ENCODE data around the gene HCN2.
"Not testable (repeated sequence)": the region's sequence is repeated elsewhere in the genome, so short reads cannot be mapped to it uniquely, and the experiment has no call there.

HCN2 gene

DNA sequence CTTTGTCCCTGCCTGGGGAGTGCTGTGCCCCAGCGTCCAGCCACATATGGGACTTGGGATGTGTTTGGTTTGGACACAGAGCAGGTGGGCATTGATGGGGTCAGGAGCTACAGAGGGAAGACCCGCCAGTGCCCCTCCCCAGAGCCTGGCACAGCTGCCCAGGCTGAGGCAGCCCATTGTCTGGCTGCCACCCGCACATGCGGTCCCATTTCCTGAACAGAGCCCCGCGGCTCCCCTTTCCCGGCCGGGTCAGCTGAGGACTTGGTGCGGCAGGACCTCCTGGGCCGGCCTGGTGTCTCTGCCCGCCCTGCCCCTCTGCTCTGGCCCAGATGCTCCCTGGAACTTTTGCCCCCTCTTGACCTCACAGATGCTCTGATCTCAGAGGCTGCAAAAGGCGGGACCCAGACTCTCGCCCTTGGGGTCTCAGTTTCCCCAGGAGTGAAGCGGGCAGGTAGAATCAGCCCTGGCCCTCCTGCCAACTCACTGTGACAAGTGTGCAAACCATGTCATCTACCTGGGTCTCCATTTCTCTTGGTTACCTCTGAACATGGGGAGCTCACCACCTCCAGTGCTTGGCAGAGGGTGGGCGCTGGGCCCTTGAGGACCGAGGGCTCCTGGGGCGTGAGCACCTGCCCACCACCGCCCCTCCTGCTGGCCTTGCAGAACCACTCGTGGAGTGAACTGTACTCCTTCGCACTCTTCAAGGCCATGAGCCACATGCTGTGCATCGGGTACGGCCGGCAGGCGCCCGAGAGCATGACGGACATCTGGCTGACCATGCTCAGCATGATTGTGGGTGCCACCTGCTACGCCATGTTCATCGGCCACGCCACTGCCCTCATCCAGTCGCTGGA lies 17.8 kb downstream of the HCN2 start:
- DNase-seq = no peak

DNA sequence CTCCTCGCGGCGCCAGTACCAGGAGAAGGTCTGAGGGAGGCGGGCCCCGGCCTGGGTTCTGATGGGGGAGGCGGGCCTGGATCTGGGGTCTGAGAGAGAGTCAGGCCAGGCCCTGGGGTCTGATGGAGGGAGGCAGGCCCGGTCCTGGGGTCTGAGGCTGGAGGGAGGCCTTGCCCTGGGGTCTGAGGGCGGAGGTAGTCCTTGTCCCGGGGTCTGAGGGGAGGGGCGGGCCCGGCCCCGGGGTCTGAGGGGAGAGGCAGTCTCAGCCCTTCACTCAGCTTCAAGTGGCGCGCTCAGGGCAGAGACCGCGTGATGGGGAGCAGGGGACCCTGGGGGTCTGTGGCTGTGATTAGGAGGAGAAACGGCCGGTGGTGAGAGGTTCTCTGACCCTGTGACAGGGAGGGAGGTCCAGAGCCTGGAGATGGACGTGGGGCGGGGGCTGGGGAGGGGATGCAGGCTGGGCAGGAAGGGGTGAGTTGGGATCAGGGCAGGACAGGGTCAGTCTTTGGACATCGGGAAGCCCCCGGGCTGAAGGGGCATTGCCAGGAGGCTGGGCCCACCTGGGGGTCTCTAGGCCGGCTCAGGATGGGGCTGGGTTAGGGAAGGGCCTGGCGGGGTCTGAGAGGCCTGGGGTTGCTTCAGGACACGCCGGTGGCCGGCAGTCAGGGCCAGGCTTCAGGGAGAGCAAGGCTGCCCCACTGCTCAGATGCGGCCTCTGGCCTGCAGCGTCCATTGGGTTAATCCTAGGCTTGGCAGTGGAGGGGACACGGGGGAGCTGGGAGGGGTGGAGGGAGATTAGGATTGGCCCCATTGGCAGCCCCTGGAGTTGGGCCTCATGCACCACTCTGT lies 18.7 kb downstream of the HCN2 start:
- no peak for DNase-seq

DNA sequence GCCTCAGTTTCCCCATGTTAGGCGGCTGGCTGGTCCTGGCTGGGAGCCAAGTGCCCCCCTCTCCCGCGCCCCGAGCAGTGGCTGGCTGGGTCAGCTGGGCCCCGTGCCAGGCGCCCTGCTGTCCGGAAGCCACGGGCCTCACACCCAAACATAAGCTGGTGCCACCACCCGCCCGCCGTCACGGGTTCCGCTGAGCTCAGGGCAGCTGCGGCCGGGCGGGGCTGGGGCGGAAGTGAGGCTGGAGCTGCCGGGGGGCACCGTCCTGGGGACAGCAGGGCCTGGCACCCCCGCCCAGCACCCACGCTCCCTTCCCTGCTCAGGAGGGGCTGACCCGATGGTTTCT lies 19.3 kb downstream of the HCN2 start:
- DNase-seq = no peak

DNA sequence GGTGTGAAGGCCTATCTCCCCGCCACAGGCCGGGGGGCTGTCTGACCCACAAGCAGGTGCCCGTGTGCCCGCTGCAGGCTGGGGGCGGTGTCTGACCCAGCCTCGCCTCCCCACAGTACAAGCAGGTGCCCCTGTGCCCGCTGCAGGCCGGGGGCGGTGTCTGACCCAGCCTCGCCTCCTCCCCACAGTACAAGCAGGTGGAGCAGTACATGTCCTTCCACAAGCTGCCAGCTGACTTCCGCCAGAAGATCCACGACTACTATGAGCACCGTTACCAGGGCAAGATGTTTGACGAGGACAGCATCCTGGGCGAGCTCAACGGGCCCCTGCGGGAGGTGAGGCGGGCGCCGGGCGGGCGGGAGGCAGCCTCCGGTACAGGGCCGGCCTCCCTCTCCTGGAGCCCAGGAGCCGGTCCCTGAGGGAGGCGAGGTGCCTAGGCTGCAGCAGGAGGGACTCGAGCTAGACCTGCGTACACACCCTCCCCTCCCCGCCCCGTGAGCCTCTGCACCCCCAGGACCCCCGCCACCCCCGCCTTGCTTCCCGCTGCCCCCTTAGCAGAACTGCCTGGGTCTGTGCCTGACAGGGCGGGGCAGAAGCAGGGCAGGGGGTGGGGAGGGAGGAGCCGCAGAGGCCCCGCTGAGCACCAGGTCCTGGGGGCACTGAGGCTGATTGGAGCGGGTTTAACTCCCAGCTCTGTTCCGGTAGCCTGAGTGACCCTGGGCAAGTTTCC lies 20.6 kb downstream of the HCN2 start:
- peak; percentile 60 for DNase-seq

DNA sequence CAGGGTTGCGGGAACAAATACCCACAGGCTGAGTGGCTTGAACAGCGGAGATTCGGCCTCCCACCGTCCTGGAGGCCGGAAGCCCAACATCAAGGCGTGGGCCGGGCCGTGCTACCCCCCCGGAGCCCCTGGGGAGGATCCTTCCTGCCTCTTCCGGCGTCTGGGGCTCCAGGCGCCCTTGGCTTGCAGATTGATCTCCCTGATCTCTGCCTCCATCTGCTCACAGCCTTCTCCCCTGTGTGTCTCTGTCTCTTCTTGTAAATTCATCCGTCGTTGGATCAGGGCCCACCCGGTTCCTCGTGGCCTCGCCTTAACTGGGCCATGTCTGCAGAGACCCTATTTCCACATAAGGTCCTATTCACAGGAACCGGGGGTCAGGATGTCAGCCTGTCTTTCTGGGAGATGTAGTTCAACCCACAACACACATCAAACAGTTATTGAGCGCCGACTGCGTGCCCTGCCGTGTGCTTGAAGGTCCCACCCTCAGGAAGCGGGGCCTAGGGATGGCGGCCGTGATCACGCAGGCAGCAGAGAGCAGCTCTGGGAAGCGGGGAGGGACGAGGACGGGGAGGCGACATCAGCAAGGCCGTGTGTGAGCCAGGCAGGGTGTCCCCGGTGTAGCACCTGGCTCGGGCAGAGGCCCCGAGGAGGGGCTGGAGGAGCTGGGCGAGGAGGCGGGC lies 21.3 kb downstream of the HCN2 start:
- peak; percentile 75 for DNase-seq

DNA sequence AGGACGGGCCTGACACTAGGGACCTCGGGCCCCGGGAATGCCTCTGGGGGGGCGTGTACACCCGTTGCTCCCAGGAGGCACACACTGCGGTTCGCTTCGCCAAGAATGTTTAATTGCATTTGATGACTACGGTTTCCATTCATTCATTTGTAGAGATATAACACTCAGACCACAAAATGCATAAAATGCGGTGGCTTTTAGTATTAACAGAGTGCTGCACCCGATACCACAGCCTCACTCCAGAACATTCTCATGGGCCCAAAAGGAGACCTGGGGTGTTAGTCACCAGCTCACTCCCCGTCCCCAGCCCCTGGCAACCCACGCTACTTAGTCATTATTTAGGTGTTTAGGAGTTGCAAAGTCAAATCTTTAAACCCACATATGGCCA lies 21.8 kb downstream of the HCN2 start:
- DNase-seq = peak; percentile 61

DNA sequence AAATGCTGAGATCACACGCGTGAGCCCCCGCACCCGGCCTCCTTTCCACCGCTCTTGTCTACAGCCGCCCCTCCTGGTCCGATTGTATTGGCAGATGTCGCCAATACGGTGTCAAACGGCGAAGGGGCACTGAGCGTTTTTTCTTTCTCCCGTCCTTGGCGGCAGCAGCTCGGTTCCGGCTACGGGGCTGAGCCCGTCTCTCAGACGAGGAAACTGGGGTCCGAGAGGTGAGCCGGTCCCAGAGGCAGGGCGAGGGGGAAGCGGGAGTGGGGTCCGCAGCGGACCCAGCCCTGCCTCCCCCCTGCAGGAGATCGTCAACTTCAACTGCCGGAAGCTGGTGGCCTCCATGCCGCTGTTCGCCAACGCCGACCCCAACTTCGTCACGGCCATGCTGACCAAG lies 23.3 kb downstream of the HCN2 start:
- DNase-seq = no peak

DNA sequence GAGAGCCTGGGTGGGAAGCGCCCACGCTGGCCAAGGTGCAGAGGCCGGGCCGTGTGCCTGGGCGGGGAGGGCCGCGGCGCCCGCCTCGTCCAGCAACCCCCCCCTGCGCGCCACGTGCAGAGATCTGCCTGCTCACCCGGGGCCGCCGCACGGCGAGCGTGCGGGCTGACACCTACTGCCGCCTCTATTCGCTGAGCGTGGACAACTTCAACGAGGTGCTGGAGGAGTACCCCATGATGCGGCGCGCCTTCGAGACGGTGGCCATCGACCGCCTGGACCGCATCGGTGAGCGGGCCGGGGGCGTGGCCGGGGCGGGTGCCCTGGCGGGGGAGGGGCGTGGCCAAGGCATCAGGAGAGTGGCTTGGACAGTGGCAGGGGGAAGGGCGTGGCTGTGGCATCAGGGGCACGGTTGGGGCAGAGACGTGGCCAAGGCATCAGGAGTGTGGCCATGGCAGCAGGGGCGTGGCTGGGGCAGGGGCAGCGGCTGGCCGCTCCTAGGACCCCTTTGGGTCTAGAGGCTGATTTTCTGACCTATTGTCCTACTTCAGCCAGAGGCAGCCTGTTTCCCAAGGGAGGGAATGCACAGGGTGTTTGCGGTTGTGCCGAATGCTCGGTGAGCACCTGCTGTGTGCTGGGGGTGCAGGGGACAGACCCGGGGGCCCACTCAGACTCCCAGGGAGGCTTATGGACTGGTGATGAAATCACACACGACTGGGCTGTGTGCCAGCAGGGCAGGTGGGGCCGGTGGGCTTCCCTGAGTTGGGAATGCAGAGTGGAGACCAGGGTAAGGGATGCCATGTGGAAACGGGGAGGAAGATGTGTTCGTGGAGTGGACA lies 24.3 kb downstream of the HCN2 start:
- DNase-seq = no peak

DNA sequence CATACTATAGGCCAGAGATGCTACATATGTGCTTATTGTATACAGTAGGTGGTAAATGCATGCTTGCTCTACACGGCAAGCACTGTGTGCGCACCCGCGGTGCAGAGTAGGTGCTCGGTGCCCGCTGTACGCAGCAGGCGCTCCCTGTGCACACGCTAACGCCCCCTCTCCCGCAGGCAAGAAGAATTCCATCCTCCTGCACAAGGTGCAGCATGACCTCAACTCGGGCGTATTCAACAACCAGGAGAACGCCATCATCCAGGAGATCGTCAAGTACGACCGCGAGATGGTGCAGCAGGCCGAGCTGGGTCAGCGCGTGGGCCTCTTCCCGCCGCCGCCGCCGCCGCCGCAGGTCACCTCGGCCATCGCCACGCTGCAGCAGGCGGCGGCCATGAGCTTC lies 25.9 kb downstream of the HCN2 start:
- DNase-seq = peak; percentile 7

DNA sequence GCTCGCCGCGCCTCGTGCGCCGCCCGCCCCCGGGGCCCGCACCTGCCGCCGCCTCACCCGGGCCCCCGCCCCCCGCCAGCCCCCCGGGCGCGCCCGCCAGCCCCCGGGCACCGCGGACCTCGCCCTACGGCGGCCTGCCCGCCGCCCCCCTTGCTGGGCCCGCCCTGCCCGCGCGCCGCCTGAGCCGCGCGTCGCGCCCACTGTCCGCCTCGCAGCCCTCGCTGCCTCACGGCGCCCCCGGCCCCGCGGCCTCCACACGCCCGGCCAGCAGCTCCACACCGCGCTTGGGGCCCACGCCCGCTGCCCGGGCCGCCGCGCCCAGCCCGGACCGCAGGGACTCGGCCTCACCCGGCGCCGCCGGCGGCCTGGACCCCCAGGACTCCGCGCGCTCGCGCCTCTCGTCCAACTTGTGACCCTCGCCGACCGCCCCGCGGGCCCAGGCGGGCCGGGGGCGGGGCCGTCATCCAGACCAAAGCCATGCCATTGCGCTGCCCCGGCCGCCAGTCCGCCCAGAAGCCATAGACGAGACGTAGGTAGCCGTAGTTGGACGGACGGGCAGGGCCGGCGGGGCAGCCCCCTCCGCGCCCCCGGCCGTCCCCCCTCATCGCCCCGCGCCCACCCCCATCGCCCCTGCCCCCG lies 26.5 kb downstream of the HCN2 start:
- DNase-seq = no peak

DNA sequence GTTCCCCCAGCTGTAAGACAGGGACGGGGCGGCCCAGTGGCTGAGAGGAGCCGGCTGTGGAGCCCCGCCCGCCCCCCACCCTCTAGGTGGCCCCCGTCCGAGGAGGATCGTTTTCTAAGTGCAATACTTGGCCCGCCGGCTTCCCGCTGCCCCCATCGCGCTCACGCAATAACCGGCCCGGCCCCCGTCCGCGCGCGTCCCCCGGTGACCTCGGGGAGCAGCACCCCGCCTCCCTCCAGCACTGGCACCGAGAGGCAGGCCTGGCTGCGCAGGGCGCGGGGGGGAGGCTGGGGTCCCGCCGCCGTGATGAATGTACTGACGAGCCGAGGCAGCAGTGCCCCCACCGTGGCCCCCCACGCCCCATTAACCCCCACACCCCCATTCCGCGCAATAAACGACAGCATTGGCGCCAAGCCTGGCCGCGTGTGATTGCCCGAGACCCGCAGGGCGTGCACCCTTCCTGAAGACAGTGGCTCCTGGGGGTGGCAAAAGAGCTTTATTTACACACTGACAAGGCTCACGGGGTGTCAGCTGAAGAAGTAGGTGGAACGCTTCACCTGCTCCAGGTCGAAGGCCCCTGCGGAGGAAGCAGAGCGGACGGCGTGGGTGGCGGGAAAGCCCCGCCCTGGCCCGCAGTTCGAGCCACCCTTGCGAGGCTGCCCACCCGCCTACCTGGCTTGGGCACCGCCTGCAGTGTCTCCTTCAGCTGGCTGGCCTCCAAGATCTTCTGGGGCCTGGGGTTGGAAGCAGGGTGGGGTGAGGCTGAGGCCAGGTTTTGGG lies 27.3 kb downstream of the HCN2 start:
- DNase-seq = no peak

DNA sequence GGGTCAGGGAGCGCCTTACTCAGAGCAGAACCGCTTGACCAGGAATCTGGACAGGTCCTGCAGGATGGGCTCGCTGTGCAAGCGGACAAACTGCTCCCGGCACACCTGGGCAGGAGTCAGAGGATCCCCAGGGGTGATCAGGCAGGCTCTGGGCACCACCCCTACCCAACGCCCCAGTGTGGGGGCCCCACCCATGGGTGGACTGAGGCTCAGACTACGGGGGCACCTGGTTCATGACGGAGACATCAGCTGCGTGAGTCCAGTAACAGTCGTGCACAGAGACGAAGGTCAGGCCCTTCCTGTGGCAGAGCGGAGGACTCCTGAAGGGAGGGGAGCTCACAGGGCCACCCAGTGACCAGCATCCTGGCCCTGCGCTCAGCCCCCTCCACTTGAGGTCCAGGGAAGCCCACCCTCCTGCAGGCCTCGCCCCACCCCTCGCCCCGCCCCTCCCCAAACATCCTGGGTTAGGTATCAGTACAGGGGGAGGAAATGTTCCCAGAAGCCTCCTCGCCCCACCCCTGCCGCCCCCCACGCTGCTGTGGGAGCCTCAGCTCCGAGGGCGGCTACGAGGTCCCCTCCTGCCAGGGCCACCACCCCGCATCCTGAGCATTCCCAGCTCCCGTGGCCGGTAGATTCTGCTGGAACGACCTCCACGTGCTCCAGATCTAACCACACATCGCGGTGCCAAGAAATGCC lies 28.0 kb downstream of the HCN2 start:
- DNase-seq = no peak

DNA sequence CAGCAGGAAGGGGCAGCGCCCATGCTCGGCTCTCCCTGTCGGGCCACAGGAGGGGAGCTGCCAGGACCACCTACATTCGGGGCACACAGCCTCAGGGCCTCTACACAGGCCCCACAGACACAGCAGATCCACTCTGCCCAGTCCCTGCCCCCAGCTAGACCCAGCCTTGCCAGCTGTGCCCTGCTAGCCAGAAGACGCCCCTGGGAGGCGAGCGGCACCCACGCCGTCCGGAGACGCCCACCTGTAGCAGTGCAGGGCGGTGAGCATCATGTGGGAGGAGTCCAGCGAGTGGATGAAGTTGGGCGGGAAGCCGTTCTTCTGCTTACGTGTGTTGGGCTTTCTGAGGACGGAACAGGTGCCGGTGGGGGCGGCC lies 28.6 kb downstream of the HCN2 start:
- DNase-seq = no peak

DNA sequence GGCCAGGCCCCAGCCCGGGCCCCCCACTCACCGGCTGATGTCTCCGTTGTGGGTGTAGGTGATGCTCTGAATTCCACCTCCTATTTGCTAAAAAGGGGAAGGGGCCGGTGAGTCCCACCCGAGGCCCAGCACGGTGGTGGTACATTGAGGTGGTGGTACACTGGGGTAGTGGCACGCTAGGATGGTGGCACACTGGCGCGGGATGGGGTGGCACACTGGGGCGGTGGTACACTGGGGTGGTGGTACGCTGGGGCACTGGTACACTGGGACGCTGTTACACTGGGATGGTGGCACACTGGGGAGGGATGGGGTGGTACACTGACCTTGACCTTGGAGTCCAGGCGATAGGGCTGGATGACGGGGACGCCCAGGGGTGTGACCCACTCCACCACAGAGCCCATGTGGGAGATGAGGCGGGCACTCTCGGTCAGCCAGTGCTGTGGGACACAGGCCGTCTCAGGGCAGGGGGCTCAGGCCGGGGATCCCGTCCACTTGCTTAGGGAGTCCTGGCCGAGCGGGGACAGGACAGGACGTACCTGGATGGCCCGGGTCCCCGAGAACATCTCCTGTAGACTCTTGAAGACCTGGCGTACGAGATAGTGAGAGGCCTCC lies 29.1 kb downstream of the HCN2 start:
- DNase-seq = no peak

DNA sequence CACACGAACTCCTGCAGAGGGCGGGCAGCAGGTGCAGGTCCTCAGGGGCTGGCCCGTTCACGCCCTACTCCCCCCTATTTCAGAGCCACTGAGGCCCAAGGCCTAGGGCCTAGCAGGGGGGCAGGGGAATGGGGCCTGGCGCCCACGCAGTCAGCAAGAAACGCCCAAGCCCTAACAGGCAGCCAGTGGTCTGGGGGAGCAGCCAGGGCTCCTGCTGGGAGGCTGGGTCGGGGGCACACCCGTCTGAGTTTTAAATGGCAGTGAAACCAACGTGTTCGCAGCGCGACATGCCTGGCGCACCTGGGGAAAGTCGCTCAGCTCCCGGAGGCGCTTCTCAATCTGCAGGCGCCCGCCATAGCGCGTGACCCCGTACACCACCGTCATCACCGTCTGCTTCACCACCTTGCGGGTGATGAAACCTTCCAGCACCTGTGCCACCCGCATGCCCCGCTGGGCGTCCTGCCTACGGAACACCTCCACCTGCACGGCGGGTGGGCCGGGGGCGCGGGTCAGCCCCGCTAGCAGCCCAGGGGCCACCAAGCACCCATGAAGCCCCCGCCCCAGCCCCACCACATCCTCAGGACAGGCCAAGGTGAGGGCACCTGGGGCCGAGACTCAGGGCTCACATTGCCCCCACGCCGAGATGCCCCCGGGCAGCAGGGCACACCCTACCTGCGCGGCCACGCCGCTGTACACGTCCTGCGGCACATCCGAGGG lies 29.8 kb downstream of the HCN2 start:
- DNase-seq = no peak

DNA sequence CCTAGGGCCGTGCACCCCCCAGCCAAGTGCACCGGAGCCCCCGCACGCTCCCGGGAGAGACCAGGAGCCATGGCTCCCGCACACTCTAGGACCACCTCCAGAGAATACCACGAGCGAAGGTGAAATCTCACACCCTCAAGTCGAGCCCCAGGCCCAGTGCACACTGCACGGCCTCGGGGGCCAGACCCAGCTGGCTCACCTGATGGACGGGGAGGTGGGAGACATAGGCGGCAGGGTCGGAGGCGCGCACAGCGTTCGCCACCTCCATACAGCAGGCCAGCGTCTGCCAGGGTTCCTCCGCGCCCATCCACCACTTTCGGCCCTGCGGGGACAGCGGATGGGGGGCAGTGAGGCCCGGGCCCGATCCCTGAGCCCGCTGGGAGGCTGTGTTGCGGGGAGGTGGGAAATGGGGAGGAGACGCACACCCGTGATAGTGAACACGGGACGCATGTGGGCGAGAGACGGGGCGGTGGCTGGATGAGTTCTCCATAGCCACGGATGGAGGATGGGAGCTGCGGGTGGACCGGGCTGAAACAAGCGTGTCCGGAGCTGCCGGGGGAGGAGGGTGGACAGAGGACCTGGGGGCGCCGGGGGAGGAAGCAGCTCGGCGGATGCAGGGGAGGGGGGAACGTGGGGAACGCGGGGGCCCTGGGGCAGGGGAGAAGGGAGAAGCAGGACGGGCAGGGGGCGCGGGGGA lies 30.6 kb downstream of the HCN2 start:
- no peak for DNase-seq

DNA sequence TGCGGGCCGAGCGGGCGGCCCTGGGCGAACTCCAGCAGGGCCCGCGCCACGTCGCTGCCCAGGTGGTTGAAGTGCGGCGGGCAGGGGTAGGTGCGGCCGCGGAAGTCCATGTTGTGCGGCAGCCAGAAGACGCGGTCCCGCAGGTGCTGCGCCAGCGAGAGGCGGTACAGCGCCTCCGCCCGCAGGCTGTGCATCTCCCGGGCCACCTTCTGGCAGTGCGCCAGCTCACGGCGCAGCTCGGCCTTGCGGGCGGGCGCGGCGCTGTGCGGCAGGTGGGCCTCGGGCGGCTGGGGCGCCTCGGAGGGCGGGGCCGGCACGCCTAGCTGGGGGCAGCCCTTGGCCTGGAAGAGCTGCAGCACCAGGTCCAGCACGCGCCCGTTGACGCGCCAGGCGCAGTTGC lies 31.5 kb downstream of the HCN2 start:
- DNase-seq = not testable (repeated sequence)

DNA sequence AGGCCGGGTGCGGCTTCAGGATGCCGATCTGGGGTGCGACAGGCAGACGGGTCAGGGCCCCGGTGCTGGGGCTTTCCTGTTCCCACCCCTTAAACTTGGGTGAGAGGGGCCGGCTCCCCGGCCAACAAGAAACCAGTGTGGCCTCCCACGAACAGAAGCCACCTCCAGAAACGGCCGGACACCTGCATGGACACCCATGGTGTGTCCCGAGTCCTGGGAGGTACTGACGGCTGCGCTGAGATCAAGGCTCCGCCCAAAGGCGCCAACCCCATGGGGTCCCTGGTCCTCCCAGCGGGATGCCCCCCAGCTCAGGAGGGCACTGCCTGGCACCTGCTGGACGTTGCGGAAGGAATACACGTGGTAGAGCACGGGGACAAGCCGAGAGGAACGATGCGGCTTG lies 32.1 kb downstream of the HCN2 start:
- no peak for DNase-seq
